H4 (cell line): ENCODE data around the gene MELTF. TPM values are rescaled to one million over a fixed set of nuclear protein-coding genes. Genes with fewer than 3 reads are reported as not detected.
A peak's percentile ranks its signal among the peaks of the same experiment; 100 is the strongest.

ENCODE experiments used
- DNase-seq: peaks from one replicate; pipeline ENCODE4 v3.0.0-alpha.2; 2015; ENCODE audit warnings: low spot score
- total RNA-seq: library from RNA; depleted of rRNA; stranded (reverse); fragments of >200 nt; shearing (Covaris generic); gene quantifications from 2 replicates; pipeline ENCODE4 v1.2.3, GENCODE V29; 2014

MELTF gene
- total RNA-seq, 1 experiment from 2014 or later: 4.9 TPM

DNA sequence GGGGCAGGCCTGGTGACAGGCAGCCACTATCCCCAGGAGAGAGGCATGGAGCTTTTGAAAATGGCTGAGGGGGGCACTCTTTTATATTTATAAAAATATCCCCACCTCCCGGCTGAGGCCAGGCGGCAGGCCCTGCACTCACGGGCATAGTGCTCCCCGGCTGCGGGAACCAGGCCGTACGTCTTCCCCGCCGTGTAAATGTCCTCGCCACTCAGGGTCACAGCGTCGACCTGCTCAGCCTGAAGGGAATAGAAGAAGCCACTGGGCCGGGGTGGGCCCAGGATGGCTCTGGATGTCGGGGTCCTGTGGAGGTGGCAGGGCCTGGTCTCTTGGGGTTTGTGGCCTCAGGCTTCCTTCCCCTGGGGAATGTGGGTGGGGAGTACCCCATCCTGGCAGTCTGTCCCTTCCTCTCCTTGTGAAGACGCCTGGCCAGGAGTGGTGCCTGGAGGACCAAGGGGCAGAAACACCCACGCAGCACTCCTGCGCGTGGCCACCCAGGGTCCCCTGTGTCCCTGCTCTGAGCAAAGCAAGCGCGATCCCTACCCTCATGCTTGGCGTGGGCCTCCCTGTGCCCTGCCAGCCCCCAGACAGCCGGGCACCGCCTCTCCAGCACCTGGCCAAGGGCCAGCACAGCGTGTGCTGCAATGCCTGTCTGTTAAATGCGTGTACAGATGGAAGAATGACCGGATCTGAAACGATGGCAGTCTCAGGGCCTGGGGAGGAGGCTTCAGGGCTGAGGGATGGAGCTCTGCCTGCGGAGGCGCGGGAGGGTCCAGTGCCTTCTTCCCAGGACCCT is 18.9 kb downstream of the MELTF start:
- no peak for DNase-seq

DNA sequence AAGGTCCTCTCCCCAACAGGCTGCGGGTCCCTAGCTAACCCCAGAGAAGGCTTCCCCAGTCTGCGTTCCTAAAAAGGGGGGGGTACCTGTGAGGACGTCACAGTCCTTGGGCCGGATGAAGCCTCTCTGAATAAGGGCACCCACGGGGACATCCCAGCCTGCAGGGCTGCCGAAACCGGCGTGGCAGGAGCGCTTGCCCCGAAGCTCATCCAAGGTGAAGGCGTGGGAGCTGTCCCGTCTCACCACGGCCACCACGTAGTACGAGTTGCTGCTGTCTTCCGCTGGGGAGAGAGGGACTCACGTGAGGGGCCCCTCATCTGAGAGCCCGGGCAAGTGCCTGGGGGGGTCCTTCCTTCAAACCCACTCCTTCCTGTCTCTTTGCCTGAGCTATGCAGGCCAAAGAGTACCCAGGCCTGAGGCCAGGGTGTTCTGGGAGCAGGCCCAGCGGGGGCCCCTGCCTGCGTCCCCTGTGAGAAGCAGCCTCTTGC is 20.0 kb downstream of the MELTF start:
- DNase-seq: no peak

DNA sequence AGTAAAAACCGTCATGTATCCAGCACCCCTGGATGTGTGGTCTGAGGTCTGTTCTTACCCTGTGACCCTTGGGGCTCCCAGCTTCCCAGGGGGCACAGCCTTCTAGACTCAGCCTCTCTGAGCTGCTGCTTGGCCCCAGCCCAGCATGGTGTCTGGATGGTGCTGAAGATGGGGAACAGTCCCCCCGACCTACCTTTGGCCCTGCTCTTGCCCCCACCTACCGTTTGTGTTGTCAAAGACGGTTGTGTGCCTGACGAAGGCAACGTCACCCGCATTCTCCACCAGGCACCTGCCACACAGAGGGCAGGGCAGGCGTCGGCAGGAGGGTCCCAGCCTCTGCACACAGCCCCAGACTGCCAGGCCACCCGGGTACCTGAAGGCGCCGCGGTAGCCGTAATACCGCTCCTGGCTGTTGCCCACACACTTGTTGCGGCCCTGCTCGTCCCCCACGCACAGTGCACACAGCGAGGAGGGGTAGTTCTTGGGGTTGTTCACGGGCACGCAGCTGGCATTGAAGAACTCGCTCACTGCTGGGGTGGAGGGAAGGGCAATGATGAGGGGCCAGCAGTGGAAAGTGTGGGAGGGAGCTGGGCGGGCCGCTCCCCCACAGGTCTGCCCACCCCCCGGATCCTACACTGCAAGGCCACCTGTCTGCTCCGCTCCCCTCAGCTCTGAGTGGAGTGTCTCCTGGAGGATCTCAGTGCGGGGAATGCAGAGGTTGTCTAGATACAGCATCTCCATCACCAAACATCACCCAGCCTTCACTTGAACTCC is 21.0 kb downstream of the MELTF start:
- DNase-seq: no peak

DNA sequence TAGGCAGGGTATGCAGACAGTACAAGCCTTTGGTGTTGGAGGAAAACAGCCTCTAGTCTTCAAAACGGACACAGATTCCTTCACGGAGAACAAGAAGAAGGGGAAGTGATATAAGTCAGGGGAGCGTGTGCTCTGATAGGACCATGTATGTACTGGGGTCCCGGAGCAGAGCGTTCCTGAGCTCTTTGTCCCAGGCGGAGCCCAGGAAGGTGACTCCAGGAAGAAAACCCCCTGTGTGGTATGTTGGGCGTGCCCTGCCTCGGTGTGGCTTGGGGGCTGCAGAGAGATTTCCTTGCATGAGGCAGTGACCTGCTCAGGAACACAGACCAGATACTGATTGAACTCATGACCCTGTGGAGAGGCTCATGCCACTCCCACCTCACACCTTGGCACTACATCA is 21.7 kb downstream of the MELTF start:
- no peak for DNase-seq

DNA sequence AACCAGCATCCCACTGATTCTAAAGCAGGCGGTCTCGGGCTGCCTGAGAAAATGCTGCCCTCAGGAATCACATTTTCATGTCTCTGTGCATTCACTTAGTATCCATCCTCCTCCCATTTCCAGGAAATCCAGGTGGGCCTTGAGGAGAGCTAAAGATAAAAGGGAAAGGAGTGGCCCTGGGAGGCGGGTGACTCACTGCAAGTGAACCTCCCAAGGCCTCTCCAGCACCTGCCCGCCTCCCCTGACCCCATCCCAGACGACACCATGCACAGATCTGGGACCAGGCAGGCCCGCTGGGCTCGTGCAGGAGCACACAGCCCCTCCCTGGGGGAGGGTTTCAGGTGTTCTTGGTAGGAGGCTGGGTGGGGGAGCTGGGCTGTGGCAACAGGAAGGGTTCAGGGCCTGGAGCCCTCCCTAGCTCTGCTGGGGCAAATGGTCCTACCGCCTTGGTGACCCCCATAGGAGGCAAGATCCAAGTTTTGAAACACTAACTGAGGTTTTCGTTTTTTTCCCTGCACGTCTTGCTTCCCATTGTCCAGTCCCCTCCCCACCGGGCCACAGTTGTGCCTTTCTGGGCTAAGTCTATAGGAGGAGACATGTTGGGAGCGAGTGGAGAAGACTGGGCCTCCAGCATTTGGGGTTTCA is 22.2 kb downstream of the MELTF start:
- no peak for DNase-seq

DNA sequence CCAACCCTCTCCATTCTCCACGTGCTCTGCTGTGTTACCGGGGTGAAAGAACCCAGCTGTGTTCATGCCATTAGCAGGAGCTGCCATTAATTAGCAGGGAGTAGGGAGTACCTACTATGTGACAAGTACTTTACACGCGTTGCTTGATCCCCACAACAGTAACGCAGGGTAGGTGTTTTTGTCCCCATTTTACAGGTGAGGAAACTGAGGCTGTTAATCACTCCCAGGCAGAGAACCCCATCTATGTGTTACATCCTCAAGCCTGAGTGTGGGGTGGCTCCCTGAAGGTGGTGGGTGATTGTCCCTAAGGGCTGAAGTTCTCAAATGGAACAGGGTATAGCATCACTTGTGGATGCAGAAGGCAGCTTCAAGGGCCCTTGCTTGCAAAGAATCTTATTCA is 22.8 kb downstream of the MELTF start:
- DNase-seq: no peak

DNA sequence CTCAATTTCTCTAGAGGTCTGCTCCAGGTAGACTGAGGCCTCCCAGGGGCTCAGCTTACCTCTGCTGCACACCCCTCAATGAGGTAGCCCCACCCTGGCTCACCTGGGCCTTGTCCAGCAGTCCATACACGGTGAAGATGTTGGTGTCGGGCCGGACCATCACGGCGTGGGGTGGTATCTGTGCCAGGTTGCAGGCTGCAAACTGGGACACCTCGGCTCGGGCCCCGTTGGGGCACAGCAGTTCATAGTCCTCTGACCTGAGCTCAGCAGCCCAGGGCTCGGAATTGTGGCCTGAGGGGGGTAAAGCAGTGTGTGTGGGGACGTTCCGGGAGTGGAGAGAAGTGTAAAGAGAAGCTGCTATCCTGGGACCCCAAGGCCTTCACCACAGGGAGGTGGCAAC is 23.2 kb downstream of the MELTF start:
- no peak for DNase-seq

DNA sequence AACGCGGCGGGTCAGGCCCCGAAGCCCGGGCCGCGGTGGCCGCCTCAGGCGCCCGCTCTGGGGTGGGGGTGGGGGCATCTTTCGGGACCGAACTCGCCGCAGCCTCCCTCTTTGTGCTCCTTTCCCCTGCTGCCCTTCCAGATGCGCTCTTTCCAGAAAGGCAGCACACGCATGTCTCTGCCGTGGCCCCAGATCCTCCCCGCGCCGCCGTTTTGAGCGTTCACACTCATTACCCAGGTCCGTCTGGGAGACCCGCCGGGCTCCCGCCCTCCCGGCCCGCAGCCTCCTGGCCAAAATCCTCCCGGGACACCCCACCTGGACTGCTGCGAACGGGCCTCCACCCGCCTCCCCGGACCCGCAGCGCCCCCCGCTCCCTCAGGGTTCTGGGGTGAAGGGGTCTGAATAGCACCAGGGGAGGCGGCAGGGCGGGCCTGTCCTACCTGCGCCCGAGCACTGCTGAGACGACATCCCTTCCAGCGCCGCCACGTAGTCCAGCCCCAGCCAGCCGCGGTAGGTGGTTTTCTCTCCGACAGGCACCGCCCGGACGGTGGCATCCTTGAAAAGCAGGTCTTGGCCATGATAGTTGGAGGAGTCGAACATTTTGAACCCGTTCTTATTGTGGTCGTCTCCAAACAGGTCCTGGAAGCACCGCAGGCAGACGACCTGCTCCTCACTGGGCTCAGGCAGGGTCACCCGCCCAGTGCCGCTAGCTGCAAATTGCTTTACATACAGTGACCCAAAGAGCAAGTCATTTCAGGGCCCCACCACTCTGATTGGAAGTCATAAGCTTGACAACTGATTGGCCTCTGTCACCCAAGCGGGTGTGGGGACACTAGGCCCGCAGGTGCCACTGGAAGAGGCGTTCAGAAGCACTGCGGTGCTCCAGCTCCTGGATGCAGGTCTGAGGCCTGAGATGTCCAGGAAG is 25.9 kb downstream of the MELTF start:
- DNase-seq: no peak

DNA sequence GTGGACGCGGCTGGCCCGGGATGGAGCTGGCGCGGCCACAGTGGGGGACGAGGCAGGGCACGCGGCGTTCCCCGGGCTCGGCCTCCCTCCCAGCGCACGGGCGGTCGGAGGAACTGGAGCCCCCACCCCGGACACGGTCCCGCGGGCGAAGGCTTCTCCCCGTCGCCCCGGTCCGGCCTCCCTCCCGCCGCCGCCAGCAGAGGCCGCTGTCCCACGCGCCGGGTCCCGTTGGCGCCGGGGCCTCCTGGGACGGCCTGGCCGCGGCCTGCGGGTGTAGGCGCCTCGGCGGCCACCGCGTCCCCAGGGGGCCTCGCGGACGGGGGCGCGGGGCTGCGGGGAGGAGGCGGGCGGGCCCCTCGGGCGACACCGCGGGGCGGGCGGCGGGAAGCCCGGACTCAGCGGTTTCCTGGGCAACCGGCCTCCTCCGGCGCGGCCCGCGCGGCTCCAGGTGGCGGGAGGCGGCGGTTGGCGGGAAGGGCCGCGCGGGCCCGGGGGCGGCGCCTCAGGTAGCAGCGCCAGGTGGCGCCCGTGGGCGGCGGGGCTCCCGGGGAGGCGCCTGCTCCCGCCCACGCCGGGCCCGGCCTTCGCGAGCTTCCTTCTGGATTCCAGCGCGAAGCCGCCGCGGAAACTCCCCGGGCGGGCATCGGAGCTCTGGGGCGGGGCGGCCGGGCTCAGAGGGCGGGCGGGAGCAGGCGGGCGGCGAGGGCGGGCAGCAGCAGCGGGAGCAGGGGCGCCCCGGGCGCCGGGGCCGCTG is 26.7 kb downstream of the MELTF start:
- DNase-seq: peak; percentile 63

DNA sequence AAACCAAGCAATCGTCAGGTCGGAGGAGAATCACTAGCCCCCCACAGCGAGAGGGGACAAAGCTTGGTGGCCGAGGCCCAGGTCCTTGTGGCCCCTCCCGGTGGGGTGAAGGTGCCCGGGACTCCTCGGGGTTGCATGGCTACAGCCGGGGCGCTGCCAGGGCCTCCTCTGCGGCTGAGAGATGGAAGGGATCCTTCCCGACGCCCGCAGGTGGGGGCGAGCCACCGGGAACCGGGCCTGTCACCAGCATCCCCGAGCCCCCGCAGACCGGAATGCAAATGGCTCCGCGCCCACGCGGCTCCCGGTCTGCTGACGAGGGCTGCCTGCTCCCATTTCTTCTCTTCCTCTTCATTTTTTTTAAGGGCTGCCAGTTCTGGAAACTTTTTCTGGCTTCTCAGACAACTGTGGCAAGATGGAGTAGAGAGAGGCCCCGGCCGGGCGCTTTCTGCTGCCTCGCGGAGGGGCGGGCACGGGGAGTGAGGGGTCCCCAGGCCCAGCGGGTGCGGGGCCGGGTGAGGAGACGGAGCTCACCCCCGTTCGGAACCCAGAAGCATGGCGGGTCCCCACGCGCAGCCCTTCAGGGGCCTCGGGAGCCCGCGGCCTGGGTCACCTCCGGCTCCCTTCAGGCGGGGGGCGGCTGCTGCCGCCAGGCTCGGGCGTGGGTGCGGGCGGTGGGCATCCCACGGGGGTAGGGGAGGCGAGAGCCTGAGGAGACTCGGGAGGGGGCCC is 27.5 kb downstream of the MELTF start:
- DNase-seq: no peak

DNA sequence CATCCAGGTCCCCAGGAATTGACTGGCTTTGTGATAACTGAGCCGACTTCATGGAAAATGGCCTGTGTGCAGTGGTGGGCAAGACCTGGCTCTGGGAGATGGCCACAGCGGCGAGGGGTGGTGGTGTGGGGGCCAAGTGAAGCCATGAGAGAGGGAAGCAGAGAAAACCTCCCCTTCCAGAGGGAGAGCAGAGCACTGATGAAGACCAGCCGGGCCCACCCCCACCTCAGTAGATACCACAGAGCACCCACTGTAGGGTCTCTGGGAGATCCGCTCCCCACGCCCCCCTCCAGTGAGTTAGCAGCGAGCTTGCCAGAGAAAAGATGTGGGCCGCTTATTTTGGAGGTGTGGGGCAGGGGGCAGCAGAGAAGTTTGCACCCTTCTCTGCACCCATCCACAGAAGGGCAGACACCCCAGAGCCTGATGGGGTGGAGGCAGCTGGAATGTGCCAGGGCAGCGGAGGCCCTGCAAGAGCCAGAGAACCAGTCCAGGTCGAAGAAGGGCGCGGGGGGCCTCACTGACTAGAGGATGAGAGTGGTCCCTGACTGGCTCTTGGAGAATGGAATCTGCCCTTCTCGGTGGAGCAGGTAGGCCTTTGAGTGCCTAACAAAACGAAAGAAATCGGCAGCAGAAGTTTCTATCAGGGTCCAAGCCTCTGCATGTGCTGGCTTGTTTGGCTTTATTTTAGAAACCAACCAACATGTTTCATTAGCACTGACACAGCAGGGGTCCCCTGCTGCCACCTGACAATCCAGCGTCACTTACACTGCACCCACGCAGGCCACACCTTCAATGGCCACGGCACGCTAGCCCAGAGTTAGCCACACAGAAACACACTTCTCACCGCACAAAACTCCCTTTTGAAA is 28.3 kb downstream of the MELTF start:
- no peak for DNase-seq

DNA sequence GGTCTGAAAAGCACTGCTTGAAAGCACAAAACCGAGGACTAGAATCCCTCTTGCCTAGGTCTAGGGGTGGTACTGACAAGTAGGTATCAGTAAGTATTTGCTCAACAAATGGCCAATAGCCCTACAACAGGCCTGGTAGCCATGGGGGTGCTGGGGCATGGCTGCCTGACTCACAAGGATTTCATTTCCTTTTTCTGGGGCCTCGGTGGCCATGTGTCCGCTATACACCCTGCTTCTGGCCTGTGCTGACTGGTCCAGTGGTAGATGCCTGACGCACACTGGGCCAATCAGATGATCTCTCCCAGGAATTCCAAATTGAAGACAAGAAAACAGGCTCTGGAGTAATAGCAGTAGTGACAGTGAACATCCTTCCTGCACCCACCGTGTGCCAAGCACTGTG is 29.4 kb downstream of the MELTF start:
- DNase-seq: no peak

DNA sequence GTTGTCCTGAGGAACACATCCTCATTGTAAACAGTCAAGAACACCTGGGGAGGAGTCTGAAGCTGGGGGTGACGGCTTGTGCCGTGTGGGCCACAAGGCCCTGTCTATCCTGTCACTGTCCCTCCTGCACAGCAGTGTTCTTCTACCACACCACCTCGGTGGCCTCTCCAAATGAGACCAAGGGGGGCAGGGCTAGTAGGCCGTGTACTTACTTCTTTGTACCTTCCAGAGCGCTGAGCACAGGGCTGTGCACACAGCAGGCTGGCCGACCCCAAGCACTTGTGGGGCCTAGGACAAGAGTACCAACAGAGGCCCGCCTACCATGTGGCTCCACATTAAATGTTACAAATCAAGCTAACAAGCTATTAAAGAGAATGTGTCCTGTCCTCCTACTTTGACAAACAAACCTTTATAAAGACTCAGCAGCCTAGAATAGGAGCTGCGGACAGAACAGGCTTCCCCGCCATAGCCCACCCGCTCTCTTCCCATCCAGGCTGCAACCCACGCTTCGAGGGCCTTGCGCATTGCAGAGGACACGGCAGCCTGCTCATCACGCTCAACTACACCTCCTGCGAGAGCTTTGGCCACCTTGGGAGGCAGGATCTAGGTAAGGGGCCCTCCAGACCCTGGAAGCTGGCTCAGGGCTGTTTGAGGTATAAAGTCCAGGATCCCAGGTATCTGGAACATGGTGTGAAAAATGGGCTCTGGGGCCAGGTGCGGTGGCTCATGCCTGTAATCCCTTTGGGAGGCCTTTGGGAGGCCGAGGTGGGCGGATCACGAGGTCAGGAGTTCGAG is 30.5 kb downstream of the MELTF start:
- no peak for DNase-seq

DNA sequence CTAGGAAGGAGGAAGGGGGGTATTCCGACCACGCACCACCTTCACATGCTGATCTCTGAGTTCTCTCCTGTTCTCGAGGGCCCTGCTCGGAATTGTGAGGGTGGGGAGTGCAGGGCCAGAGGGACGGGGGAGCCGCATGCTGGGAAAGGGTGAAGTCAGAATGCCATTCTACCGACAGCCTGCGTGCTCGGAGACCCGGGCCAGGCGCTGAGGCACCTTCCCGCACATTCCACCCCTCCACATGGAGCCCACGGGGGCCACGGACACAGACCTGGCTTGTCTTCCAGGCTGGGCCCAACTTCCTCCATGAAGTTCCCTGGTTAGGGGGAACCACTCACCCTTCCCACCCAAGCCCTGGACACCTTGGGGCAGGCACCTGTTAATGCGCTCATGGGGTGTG is 32.3 kb downstream of the MELTF start:
- no peak for DNase-seq

DNA sequence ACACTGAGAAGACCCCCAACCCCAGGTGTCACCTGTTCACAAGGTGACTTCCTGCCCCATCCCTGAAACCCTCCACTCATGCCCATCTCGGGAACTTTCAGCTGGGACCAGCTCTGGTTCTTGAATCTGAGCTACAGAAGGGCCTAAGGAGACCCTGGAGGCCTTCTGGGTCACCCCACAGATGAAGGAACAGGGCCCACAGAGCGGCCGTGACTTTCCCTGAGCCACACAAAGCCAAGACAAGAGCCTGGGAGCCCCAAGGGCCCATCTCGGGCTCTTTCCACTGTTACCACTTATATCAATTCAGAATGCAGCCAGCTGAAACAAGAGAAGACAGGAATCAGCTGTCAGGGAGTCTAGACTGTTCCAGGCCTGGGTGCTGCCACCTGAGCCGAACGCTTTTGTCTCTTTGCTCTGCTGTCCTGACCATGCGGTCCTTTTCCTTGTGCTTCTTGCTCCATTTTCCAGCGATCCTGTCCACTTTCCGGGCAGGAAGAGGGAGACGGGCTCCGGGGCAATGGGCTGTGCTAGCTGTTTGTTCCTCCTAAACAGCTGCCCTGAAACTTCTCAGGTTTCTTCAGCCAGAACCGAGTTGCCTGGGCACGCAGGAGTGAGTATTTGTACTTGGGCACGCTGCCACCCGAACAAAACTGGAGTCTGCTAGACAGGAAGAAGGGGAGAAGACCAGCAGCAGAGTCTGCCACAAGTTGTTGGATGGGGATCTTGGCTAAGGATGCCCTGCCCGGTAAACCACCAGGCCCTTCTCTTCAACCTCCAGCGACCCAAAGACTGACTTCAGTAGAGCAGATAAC is 33.0 kb downstream of the MELTF start:
- DNase-seq: no peak

DNA sequence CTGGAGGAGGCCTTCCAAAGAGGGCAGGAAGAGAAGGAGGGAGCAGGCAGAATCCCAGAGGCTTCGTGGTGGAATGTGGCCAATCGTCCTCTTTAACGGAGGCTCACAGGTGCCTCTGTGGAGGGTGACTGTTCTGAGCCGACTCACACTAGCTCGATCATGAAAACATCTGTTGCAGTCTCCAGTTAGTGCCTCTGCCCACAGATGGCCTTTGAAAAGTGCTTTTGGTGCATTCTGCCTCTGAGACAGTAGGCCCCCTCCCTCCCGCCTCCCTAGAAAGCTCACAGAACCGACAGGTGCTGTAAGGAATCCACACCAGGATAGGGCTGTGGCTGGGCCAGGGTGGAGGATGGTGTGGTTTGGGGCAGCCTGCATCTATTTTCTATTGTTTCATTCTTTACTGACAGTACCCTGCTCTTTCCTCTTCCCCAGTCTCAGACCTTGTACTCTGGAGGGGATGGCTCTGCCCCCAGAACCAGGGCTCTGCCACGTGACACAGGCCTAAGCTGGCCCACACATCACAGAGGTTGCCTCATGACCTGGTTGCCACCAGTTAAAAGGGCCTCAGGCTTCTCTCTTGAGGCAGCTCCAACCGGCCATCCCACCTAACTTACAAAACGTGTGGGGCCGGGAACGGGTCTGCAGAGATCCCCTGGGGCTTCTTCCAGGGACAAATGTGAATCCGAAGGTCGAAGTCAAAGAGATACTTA is 33.8 kb downstream of the MELTF start:
- DNase-seq: no peak

DNA sequence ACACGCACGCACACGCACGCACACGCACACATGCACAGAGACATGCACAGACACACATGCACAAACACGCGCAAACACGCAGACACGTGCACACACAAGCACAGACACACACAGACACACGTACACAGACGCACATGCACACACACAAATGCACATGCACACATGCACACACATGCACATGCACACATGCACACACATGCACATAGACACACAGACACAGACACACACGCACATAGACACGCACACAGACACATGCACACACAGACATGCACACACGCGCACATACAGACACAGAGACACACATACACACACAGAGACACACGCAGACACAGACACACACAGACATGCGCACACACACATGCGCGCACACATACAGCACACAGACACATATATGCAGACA is 34.6 kb downstream of the MELTF start:
- DNase-seq: no peak
